Thyroid gland (tissue), 4 donors: ENCODE data around the gene BSPRY.

Experiments used
- POLR2A ChIP-seq, 2 donors: fragments of 450-650 bp; IDR thresholded peaks; one replicate each; pipeline ENCODE4 v1.6.1; 2017; ENCODE audit warnings: antibody characterized with exemption in 2 of 2, mild to moderate bottlenecking in 2 of 2, moderate library complexity in 1 of 2
- TF ChIP-seq, protein P1 (sequence below), 6 experiments: fragments of 200-600 bp in 3 of 6; fragments of 450-650 bp in 3 of 6; sonication (generic) in 3 of 6; IDR thresholded peaks; one replicate each; pipeline ENCODE4 v1.5.1; 2016 to 2019; ENCODE audit warnings: antibody characterized with exemption in 6 of 6, mild to moderate bottlenecking in 2 of 6, inconsistent platforms in 1 of 6, moderate library complexity in 1 of 6

DNA sequence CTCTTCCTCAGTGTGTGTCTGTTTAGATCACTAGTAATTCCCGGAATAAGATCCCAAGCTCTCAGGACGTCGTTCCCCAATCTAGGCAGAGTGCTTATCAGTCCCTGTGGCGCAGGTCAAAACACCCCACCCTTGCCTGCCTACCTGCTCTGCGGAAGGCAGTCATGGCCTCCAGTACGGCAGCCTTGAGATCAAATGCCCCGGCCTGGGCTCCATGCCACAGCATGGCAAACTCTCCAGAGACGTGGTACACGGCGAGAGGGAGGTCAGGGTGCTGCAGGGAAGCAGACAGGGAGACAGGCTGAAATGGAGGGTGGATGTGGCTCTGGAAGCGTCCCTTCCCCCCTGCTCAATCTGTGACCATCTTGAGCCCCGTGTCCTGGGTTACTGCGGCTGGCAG is 39.5 kb downstream of the BSPRY start:
- TF ChIP-seq, protein P1, sequence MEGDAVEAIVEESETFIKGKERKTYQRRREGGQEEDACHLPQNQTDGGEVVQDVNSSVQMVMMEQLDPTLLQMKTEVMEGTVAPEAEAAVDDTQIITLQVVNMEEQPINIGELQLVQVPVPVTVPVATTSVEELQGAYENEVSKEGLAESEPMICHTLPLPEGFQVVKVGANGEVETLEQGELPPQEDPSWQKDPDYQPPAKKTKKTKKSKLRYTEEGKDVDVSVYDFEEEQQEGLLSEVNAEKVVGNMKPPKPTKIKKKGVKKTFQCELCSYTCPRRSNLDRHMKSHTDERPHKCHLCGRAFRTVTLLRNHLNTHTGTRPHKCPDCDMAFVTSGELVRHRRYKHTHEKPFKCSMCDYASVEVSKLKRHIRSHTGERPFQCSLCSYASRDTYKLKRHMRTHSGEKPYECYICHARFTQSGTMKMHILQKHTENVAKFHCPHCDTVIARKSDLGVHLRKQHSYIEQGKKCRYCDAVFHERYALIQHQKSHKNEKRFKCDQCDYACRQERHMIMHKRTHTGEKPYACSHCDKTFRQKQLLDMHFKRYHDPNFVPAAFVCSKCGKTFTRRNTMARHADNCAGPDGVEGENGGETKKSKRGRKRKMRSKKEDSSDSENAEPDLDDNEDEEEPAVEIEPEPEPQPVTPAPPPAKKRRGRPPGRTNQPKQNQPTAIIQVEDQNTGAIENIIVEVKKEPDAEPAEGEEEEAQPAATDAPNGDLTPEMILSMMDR (IDR thresholded peaks at IDR 0.05), result no peak
- no peak for TF ChIP-seq POLR2A (IDR thresholded peaks at IDR 0.05)
